Right cardiac atrium (tissue), 5 donors: ENCODE results near the gene PRADC1. TPM values are rescaled to one million over a fixed set of nuclear protein-coding genes. Genes with fewer than 3 reads are reported as not detected.

ENCODE experiments used
- ATAC-seq, 2 donors: fragments of 200-7000 bp; cut with Tn5 transposase; one replicate each; pipeline versions ENCODE4 v1.8.0 to v1.9.1; 2020; ENCODE audit warnings: moderate library complexity in 2 of 2, mild to moderate bottlenecking in 1 of 2
- DNase-seq, 3 donors: peaks; one replicate each; pipeline ENCODE4 v3.0.0-alpha.2; 2020
- H3K27ac ChIP-seq: one replicate; pipeline ENCODE4 v1.5.1; 2013; ENCODE audit warnings: mild to moderate bottlenecking, low read length, control low read depth, moderate library complexity
- H3K27me3 ChIP-seq: one replicate; pipeline ENCODE4 v1.6.1; 2013; ENCODE audit not compliant: control insufficient read depth, insufficient read depth
- H3K4me1 ChIP-seq: one replicate; pipeline ENCODE4 v1.6.1; 2013; ENCODE audit warnings: low read length; ENCODE audit not compliant: control insufficient read depth, insufficient read depth
- H3K4me3 ChIP-seq: one replicate; pipeline ENCODE4 v1.5.1; 2013; ENCODE audit warnings: low read length, control low read depth
- H3K9me3 ChIP-seq: one replicate; pipeline ENCODE4 v1.6.1; 2013; ENCODE audit warnings: low read length; ENCODE audit not compliant: control insufficient read depth
- WGBS: extraction: QIAGEN DNeasy Blood & Tissue Kit; methylation state at CpG from one replicate; pipeline ENCODE4 v1.1.7; 2013; 5-methylcytosine and 5-hydroxymethylcytosine counted together
- intact Hi-C, 4 donors: fragments of 100-400 bp; cut with DNase I; formaldehyde crosslinking; loops; one replicate each; pipeline versions ENCODE4 v1.11.0 to v1.14.0; 2022 to 2023
- polyA plus RNA-seq: library from polyadenylated mRNA; stranded (reverse); fragments of 200-250 nt; gene quantifications from one replicate; pipeline ENCODE4 v1.2.3, GENCODE V29; 2013
- total RNA-seq, 4 donors: library from RNA; stranded (reverse); fragmentation: NEBNext Ultra II Directional; extraction: Animal tissue kit (Norgen Biotek cat#: 25700); gene quantifications; one replicate each; pipeline ENCODE4 v1.2.1, GENCODE V29; 2021
- donor health status: healthy with polysubstance abuse.
- donor health status: DM: no; HTN: yes; CAD: no.
- donor health status: DM: no; HTN: no; CAD: no.
- donor health status: DM: no; HTN: yes; CAD: no; lungs with severe emphysema.
- donor health status: DM: yes; HTN: yes; CAD: no.

PRADC1 gene
- total and polyA plus RNA-seq, 5 donors = 73.7 to 134 (median 85.7) TPM

- Histone ChIP-seq H3K4me3 (no peak overlapping the region), H3K4me1 (no peaks in the 10 kb centered on the region), H3K27me3 (no peaks in the 10 kb centered on the region), H3K27ac (no peak overlapping the region), H3K9me3 (no peaks in the 10 kb centered on the region)
- DNase-seq (no peak), ATAC-seq (no peak)
- intact Hi-C loops = no loop called here
- WGBS = 84% methylated on average over 8 of the region's 8 CpGs
Measured at GRCh38 chr2:73258186-73258912, 25.3 kb upstream of the PRADC1 start.

- no peak overlapping the region for H3K4me3 ChIP-seq
- 59% methylated on average over 10 of the region's 10 CpGs for WGBS
- no peak overlapping the region for H3K27ac ChIP-seq
- H3K27me3 ChIP-seq = no peaks in the 10 kb centered on the region
- H3K4me1 ChIP-seq = no peaks in the 10 kb centered on the region
- ATAC-seq = no peak
- intact Hi-C loops = no loop called here
- H3K9me3 ChIP-seq = no peaks in the 10 kb centered on the region
- peak in 1 of 3 donors; percentile 76 for DNase-seq
Measured at GRCh38 chr2:73257425-73258125, 24.5 kb upstream of the PRADC1 start.

- Histone ChIP-seq H3K9me3 (no peaks in the 10 kb centered on the region), H3K4me3 (no peak overlapping the region), H3K27me3 (no peaks in the 10 kb centered on the region), H3K4me1 (no peaks in the 10 kb centered on the region), H3K27ac (no peak overlapping the region)
- intact Hi-C loops = no loop called here
- DNase-seq (no peak), ATAC-seq (no peak)
- 94% methylated on average over 2 of the region's 2 CpGs for WGBS
Measured at GRCh38 chr2:73257021-73257420, 24.0 kb upstream of the PRADC1 start.

GRCh38 chr2:73256618-73256922 lies 23.5 kb upstream of the PRADC1 start:
- H3K9me3 ChIP-seq = no peaks in the 10 kb centered on the region
- WGBS = 77% methylated on average over 1 of the region's 1 CpG
- H3K4me3 ChIP-seq = no peak overlapping the region
- intact Hi-C loops = no loop called here
- DNase-seq (no peak), ATAC-seq (no peak)
- H3K4me1 ChIP-seq = no peaks in the 10 kb centered on the region
- H3K27ac ChIP-seq = no peak overlapping the region
- no peaks in the 10 kb centered on the region for H3K27me3 ChIP-seq

- Histone ChIP-seq H3K9me3 (no peaks in the 10 kb centered on the region), H3K4me1 (no peaks in the 10 kb centered on the region), H3K4me3 (no peak overlapping the region), H3K27ac (no peak overlapping the region), H3K27me3 (no peaks in the 10 kb centered on the region)
- intact Hi-C loops = no loop called here
- DNase-seq (no peak), ATAC-seq (no peak)
- WGBS = 64% methylated on average over 5 of the region's 5 CpGs
Measured at GRCh38 chr2:73255907-73256617, 23.0 kb upstream of the PRADC1 start.

- no peaks in the 10 kb centered on the region for H3K27me3 ChIP-seq
- intact Hi-C loops = no loop called here
- DNase-seq (no peak), ATAC-seq (no peak)
- H3K4me3 ChIP-seq = no peak overlapping the region
- WGBS = 59% methylated on average over 4 of the region's 4 CpGs
- H3K27ac ChIP-seq = no peak overlapping the region
- H3K4me1 ChIP-seq = no peaks in the 10 kb centered on the region
- no peaks in the 10 kb centered on the region for H3K9me3 ChIP-seq
Measured at GRCh38 chr2:73255007-73255644, 22.1 kb upstream of the PRADC1 start.

GRCh38 chr2:73254343-73255006 lies 21.4 kb upstream of the PRADC1 start:
- no peaks in the 10 kb centered on the region for H3K9me3 ChIP-seq
- H3K27ac ChIP-seq = no peak overlapping the region
- no peak overlapping the region for H3K4me3 ChIP-seq
- H3K4me1 ChIP-seq = no peaks in the 10 kb centered on the region
- intact Hi-C loops = no loop called here
- ATAC-seq (no peak), DNase-seq (no peak)
- H3K27me3 ChIP-seq = no peaks in the 10 kb centered on the region
- WGBS = 93% methylated on average over 7 of the region's 7 CpGs

- Histone ChIP-seq H3K9me3 (no peaks in the 10 kb centered on the region), H3K4me1 (no peaks in the 10 kb centered on the region), H3K27ac (no peak overlapping the region), H3K27me3 (no peaks in the 10 kb centered on the region), H3K4me3 (no peak overlapping the region)
- DNase-seq = no peak
- intact Hi-C loops = no loop called here
- WGBS = 93% methylated on average over 3 of the region's 3 CpGs
- ATAC-seq = no peak
Measured at GRCh38 chr2:73253901-73254300, 20.9 kb upstream of the PRADC1 start.

- DNase-seq (no peak), ATAC-seq (no peak)
- 64% methylated on average over 2 of the region's 2 CpGs for WGBS
- Histone ChIP-seq H3K9me3 (no peaks in the 10 kb centered on the region), H3K4me3 (no peak overlapping the region), H3K27ac (no peak overlapping the region), H3K27me3 (no peaks in the 10 kb centered on the region), H3K4me1 (no peaks in the 10 kb centered on the region)
- intact Hi-C loops = no loop called here
Measured at GRCh38 chr2:73253400-73253799, 20.4 kb upstream of the PRADC1 start.

- 81% methylated on average over 17 of the region's 17 CpGs for WGBS
- Histone ChIP-seq H3K9me3 (no peaks in the 10 kb centered on the region), H3K4me1 (no peaks in the 10 kb centered on the region), H3K4me3 (no peak overlapping the region), H3K27me3 (no peaks in the 10 kb centered on the region), H3K27ac (no peak overlapping the region)
- no peak for ATAC-seq
- intact Hi-C loops = no loop called here
- DNase-seq = no peak
Measured at GRCh38 chr2:73252238-73253027, 19.4 kb upstream of the PRADC1 start.
